Neural progenitor cell (in vitro differentiated cells): ENCODE data around the gene LTBP2. TPM values are rescaled to one million over a fixed set of nuclear protein-coding genes. Genes with fewer than 3 reads are reported as not detected.

Experiments used
- DNase-seq: peaks from one replicate; pipeline ENCODE4 v3.0.0-alpha.2; 2016; ENCODE audit warnings: low spot score
- H2AFZ ChIP-seq: fragments of 200-600 bp; sonication (generic); replicated peaks from 2 replicates; pipeline ENCODE4 v1.6.1; 2016; ENCODE audit warnings: antibody characterized with exemption
- H3F3A ChIP-seq: fragments of 200-600 bp; sonication (generic); 2 replicates; pipeline ENCODE4 v1.6.1; 2016; ENCODE audit warnings: antibody characterized with exemption, low read depth
- H3K27ac ChIP-seq: fragments of 200-600 bp; sonication (generic); 2 replicates; pipeline ENCODE4 v1.5.1; 2016; ENCODE audit warnings: mild to moderate bottlenecking
- H3K27me3 ChIP-seq: fragments of 200-600 bp; sonication (generic); 2 replicates; pipeline ENCODE4 v1.6.1; 2016; ENCODE audit warnings: mild to moderate bottlenecking, moderate library complexity
- H3K36me3 ChIP-seq: fragments of 200-600 bp; sonication (generic); 2 replicates; pipeline ENCODE4 v1.5.1; 2016
- H3K4me1 ChIP-seq: fragments of 200-600 bp; sonication (generic); 2 replicates; pipeline ENCODE4 v1.6.1; 2016; ENCODE audit warnings: mixed run types
- H3K4me2 ChIP-seq: fragments of 200-600 bp; sonication (generic); 2 replicates; pipeline ENCODE4 v1.6.1; 2016
- H3K4me3 ChIP-seq: fragments of 200-600 bp; sonication (generic); 2 replicates; pipeline ENCODE4 v1.5.1; 2016
- H3K79me2 ChIP-seq: fragments of 200-600 bp; sonication (generic); 2 replicates; pipeline ENCODE4 v1.6.1; 2016; ENCODE audit warnings: low read depth
- H3K9ac ChIP-seq: fragments of 200-600 bp; sonication (generic); 2 replicates; pipeline ENCODE4 v1.6.1; 2016
- H3K9me3 ChIP-seq: fragments of 200-600 bp; sonication (generic); 2 replicates; pipeline ENCODE4 v1.5.1; 2016; ENCODE audit warnings: low read depth
- H4K20me1 ChIP-seq: fragments of 200-600 bp; sonication (generic); 2 replicates; pipeline ENCODE4 v1.6.1; 2016; ENCODE audit warnings: low read depth
- H3K27ac Mint-ChIP-seq: 3 replicates; pipeline ENCODE4 v1.8.0; 2021; ENCODE audit warnings: mixed read lengths
- H3K27me3 Mint-ChIP-seq: 2 replicates; pipeline ENCODE4 v1.8.0; 2022; ENCODE audit warnings: low read depth, mild to moderate bottlenecking, inconsistent platforms, moderate library complexity, mixed read lengths; ENCODE audit not compliant: insufficient read depth
- H3K36me3 Mint-ChIP-seq: 3 replicates; pipeline ENCODE4 v1.8.0; 2021; ENCODE audit warnings: mixed read lengths
- H3K4me1 Mint-ChIP-seq: 3 replicates; pipeline ENCODE4 v1.8.0; 2021; ENCODE audit warnings: mixed read lengths
- H3K4me3 Mint-ChIP-seq: 3 replicates; pipeline ENCODE4 v1.8.0; 2021; ENCODE audit warnings: mild to moderate bottlenecking, moderate library complexity, mixed read lengths
- H3K9me3 Mint-ChIP-seq: 3 replicates; pipeline ENCODE4 v1.8.0; 2020; ENCODE audit warnings: mixed read lengths
- EZH2 ChIP-seq: fragments of 200-600 bp; sonication (generic); IDR thresholded peaks from 2 replicates; pipeline ENCODE4 v1.6.1; 2017; ENCODE audit warnings: antibody characterized with exemption, mild to moderate bottlenecking, moderate library complexity
- EZH2phosphoT487 ChIP-seq: fragments of 200-600 bp; sonication (generic); IDR thresholded peaks from 2 replicates; pipeline ENCODE4 v1.6.1; 2017; ENCODE audit warnings: antibody characterized with exemption
- total RNA-seq: library from RNA; depleted of rRNA; stranded (reverse); fragments of >200 nt; gene quantifications from 2 replicates; pipeline ENCODE4 v1.2.3, GENCODE V29; 2015; ENCODE audit warnings: low replicate concordance
- TF ChIP-seq, protein P1 (sequence below): fragments of 200-600 bp; sonication (generic); IDR thresholded peaks from 2 replicates; pipeline ENCODE4 v1.5.1; 2017; ENCODE audit warnings: antibody characterized with exemption, mild to moderate bottlenecking

LTBP2 gene
- total RNA-seq, 1 donor from 2014 or later, result 0.43 TPM

DNA sequence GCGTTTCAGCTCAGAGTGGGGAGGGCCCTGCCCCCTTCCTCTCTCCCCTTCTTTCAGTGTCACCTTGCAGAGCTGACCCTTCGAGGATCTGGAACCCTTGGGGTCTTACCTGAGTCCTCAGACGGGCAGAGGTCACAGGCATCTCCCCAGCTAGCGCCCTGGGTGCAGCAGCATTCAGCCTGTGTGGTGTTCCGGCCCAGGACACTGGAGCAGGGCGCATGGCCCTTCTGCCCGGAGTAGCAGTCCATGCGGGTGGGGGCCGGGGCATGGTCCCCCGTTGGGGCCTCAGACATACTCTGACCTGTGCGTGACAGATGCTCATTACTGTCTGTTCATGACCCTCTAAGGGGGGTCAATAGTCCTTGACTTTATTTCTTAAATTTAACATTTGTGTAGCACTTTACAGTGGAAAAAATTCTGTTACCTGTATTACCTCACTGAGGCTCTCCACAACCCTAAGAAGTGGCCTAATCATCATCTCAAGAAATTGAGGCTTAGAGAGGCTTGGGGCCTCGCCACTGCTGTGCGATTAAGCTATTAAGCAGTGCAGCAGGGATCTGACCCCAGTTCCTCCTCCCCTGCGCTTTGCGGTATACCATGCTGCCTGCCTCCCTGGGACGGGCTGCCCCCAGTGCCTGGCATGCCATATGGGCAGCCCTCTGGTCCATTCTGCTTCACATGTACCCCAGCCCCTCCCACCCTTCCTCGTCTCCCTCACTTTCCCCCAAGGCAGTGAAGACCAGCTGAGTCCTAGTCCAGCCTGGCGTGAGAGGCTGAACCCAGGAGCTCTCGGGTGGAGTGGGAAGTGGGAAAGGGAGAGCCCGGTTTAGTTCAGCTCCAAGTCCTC is 106.9 kb downstream of the LTBP2 start:
- Mint-ChIP-seq H3K9me3 (no peaks in the 10 kb centered on the region), H3K4me1 (peaks cover 41% of the 10 kb centered on the region)

DNA sequence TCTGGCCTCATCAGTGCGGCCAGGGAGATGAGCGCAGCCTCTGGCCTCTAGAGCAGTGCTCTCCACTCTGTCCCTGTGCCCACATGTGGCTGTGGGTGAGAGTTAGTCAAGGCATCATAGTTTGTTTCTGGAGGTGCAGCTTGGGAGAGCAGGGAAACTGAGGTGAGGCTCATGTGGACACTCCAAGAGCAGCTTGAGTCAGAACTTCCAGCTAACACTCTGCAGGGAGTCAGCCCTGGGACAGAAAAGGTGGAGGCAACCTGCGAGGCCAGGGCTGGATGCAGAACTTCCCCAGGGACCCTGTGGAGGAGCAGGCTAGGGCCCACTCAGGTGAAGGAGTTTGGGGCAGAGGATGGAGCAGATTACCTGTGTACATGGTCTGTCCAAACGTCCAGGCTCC is 107.6 kb downstream of the LTBP2 start:
- Histone ChIP-seq H3K36me3 (no peaks in the 10 kb centered on the region), H3K4me3 (no peak overlapping the region), H3K4me1 (peaks cover 28% of the 10 kb centered on the region), H4K20me1 (peaks cover 6% of the 10 kb centered on the region), H3K9ac (no peak overlapping the region), H3F3A (peaks cover 27% of the 10 kb centered on the region), H3K9me3 (no peaks in the 10 kb centered on the region), H2AFZ (no peak overlapping the region), H3K27ac (no peak overlapping the region), H3K27me3 (no peaks in the 10 kb centered on the region), H3K4me2 (no peak overlapping the region), H3K79me2 (no peaks in the 10 kb centered on the region)
- TF ChIP-seq, protein P1, sequence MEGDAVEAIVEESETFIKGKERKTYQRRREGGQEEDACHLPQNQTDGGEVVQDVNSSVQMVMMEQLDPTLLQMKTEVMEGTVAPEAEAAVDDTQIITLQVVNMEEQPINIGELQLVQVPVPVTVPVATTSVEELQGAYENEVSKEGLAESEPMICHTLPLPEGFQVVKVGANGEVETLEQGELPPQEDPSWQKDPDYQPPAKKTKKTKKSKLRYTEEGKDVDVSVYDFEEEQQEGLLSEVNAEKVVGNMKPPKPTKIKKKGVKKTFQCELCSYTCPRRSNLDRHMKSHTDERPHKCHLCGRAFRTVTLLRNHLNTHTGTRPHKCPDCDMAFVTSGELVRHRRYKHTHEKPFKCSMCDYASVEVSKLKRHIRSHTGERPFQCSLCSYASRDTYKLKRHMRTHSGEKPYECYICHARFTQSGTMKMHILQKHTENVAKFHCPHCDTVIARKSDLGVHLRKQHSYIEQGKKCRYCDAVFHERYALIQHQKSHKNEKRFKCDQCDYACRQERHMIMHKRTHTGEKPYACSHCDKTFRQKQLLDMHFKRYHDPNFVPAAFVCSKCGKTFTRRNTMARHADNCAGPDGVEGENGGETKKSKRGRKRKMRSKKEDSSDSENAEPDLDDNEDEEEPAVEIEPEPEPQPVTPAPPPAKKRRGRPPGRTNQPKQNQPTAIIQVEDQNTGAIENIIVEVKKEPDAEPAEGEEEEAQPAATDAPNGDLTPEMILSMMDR, result no peak
- TF ChIP-seq EZH2, result no peak
- TF ChIP-seq EZH2phosphoT487, result no peak
- Mint-ChIP-seq H3K9me3 (no peaks in the 10 kb centered on the region), H3K27ac (peak overlapping the region; percentile 74), H3K27me3 (peaks cover 5% of the 10 kb centered on the region), H3K4me1 (peaks cover 36% of the 10 kb centered on the region), H3K4me3 (no peak overlapping the region), H3K36me3 (no peaks in the 10 kb centered on the region)
- no peak for DNase-seq

More for the DNA sequence above, 106.9 kb downstream of the LTBP2 start:
- peaks cover 6% of the 10 kb centered on the region for H4K20me1 ChIP-seq
- no peak overlapping the region for H3K27ac Mint-ChIP-seq
- no peaks in the 10 kb centered on the region for H3K27me3 ChIP-seq
- no peak for DNase-seq
- H3K27ac ChIP-seq, result no peak overlapping the region
- no peaks in the 10 kb centered on the region for H3K36me3 Mint-ChIP-seq
- peaks cover 28% of the 10 kb centered on the region for H3K4me1 ChIP-seq
- H3K4me3 Mint-ChIP-seq, result no peak overlapping the region
- TF ChIP-seq EZH2phosphoT487, result no peak
- TF ChIP-seq, protein P1, result no peak
- TF ChIP-seq EZH2, result no peak
- H3K9ac ChIP-seq, result no peak overlapping the region
- H3K36me3 ChIP-seq, result no peaks in the 10 kb centered on the region
- peaks cover 20% of the 10 kb centered on the region for H3F3A ChIP-seq
- peaks cover 5% of the 10 kb centered on the region for H3K27me3 Mint-ChIP-seq
- no peaks in the 10 kb centered on the region for H3K79me2 ChIP-seq
- no peaks in the 10 kb centered on the region for H3K9me3 ChIP-seq
- no peak overlapping the region for H2AFZ ChIP-seq
- no peak overlapping the region for H3K4me2 ChIP-seq
- no peak overlapping the region for H3K4me3 ChIP-seq

DNA sequence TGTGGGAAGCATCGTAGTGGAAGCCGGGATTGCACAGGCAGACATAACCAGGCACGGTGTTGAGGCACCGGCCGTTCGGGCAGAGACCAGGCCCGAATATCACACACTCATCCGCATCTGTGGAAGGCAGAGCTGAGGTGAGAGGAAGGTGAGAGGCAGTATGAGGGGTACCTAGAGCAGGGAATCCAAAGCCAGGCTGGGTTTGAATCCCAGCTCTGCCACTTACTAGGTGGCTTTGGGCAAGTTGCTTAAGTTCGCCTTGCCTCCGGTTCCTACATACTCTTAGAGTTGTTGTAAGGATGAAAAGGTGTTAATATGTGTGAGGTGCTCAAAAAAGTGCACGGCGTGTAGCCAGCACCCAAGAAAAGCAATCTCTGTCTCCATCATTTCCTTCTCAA is 108.1 kb downstream of the LTBP2 start:
- Histone ChIP-seq H3K36me3 (no peaks in the 10 kb centered on the region), H2AFZ (no peak overlapping the region), H3K4me3 (no peak overlapping the region), H3K4me2 (no peak overlapping the region), H3K27ac (no peak overlapping the region), H3K27me3 (no peaks in the 10 kb centered on the region), H4K20me1 (peaks cover 6% of the 10 kb centered on the region), H3K4me1 (peaks cover 28% of the 10 kb centered on the region), H3F3A (peaks cover 32% of the 10 kb centered on the region), H3K9ac (no peak overlapping the region), H3K9me3 (no peaks in the 10 kb centered on the region), H3K79me2 (no peaks in the 10 kb centered on the region)
- no peak for DNase-seq
- H3K9me3 Mint-ChIP-seq, result no peaks in the 10 kb centered on the region
- H3K27ac Mint-ChIP-seq, result peak overlapping the region; percentile 74
- H3K36me3 Mint-ChIP-seq, result no peaks in the 10 kb centered on the region
- peaks cover 5% of the 10 kb centered on the region for H3K27me3 Mint-ChIP-seq
- peaks cover 35% of the 10 kb centered on the region for H3K4me1 Mint-ChIP-seq
- no peak for TF ChIP-seq EZH2phosphoT487
- TF ChIP-seq, protein P1, result no peak
- TF ChIP-seq EZH2, result no peak
- no peak overlapping the region for H3K4me3 Mint-ChIP-seq
